ENCODE measurements around the gene HCAR2. TPM values are rescaled to one million over a fixed set of nuclear protein-coding genes. Genes with fewer than 3 reads are reported as not detected.
A peak's percentile ranks its signal among the peaks of the same experiment; 100 is the strongest.

The HCAR2 gene
- total and polyA plus RNA-seq, 2 of the 13 experiments (the other 11 are each of a cell fraction or from before 2014, with no cell fraction given): 0.09 to 5.6 TPM

GRCh38 chr12:122752464-122753318 lies 49.5 kb upstream of the HCAR2 start, which contains the start of gene DENR (continued):
- TF ChIP-seq SKIL (CRISPR knock-in tag; IDR thresholded peaks at IDR 0.05; ENCODE audit: borderline replicate concordance) (peak; percentile 67; the same call in 1 of the 2 replicates), STAT6 (CRISPR knock-in tag; IDR thresholded peaks at IDR 0.05; ENCODE audit: borderline replicate concordance) (peak; percentile 76; the same call in 1 of the 2 replicates), ZSCAN29 (CRISPR knock-in tag; conservative IDR thresholded peaks at IDR 0.05) (0 out of 2 replicates have a peak, but pooled peaks have one; percentile 36), NCOA1 (CRISPR knock-in tag; IDR thresholded peaks at IDR 0.05) (no peak), POLR2A (IDR thresholded peaks at IDR 0.05; ENCODE audit: insufficient read depth in 1 of 2, low read depth in 2 of 2, low read length in 2 of 2) (peak; percentile 84 to 92), ZNF317 (CRISPR knock-in tag; IDR thresholded peaks at IDR 0.05) (peak; percentile 73; the same call in 1 of the 2 replicates), ZBTB44 (CRISPR knock-in tag; IDR thresholded peaks at IDR 0.05) (0 out of 2 replicates have a peak, but pooled peaks have one; percentile 49), DBP (CRISPR knock-in tag; IDR thresholded peaks at IDR 0.05; ENCODE audit: not compliant biosample characterization) (peak; percentile 86), ZHX2 (IDR thresholded peaks at IDR 0.05; ENCODE audit: low read depth) (peak; percentile 51), ZHX2 (CRISPR knock-in tag; IDR thresholded peaks at IDR 0.05; ENCODE audit: borderline replicate concordance) (0 out of 2 replicates have a peak, but pooled peaks have one; percentile 33), SRSF9 (IDR thresholded peaks at IDR 0.05; ENCODE audit: borderline replicate concordance, insufficient read depth, low read depth, low read length, poor library complexity, severe bottlenecking) (no peak), MAF1 (CRISPR knock-in tag; IDR thresholded peaks at IDR 0.05; ENCODE audit: borderline replicate concordance) (no peak; the same call in 1 of the 2 replicates), CREM (IDR thresholded peaks at IDR 0.05) (peak; percentile 26; the same call in 1 of the 2 replicates), CREM (CRISPR knock-in tag; IDR thresholded peaks at IDR 0.05) (no peak)
